GM18909 (cell line): ENCODE measurements around the gene FGF21.
A peak's percentile ranks its signal among the peaks of the same experiment; 100 is the strongest.
"Not testable (repeated sequence)": the region's sequence is repeated elsewhere in the genome, so short reads cannot be mapped to it uniquely, and the experiment has no call there.

ENCODE experiments used
- ATAC-seq: cut with Tn5 transposase; IDR thresholded peaks from one replicate; pipeline ENCODE4 v1.9.1; 2021; ENCODE audit warnings: mild to moderate bottlenecking; ENCODE audit not compliant: unreplicated experiment, poor library complexity

Gene FGF21

GRCh38 chr19:48755084-48755641 is at the start of gene FGF21:
FGF21 (plus strand) TSS chr19:48755524; CDS start chr19:48756237, 713 bp downstream.
- ATAC-seq, result no peak

GRCh38 chr19:48708471-48708870 is 46.9 kb upstream of the FGF21 start:
- ATAC-seq, result no peak

GRCh38 chr19:48711106-48711662 is 44.1 kb upstream of the FGF21 start:
- ATAC-seq, result no peak

GRCh38 chr19:48713041-48713863 is 42.1 kb upstream of the FGF21 start:
- ATAC-seq, result no peak

- peak; percentile 94 for ATAC-seq
These were observed 41.2 kb upstream of the FGF21 start for GRCh38 chr19:48713864-48714755.

- ATAC-seq, result no peak
These were observed 40.3 kb upstream of the FGF21 start for GRCh38 chr19:48714759-48715675.

GRCh38 chr19:48715681-48716171 is 39.6 kb upstream of the FGF21 start:
- ATAC-seq, result no peak

GRCh38 chr19:48716562-48717291 is 38.6 kb upstream of the FGF21 start:
- ATAC-seq, result no peak

GRCh38 chr19:48718106-48718505 is 37.2 kb upstream of the FGF21 start:
- not testable (repeated sequence) for ATAC-seq

GRCh38 chr19:48718711-48719231 is 36.6 kb upstream of the FGF21 start:
- ATAC-seq, result no peak

GRCh38 chr19:48719263-48720171 is 35.8 kb upstream of the FGF21 start, which contains the start of gene MAMSTR:
MAMSTR (minus strand) TSS chr19:48719725; CDS start chr19:48719031, 694 bp downstream.
- no peak for ATAC-seq

GRCh38 chr19:48720251-48720612 is 35.1 kb upstream of the FGF21 start:
- no peak for ATAC-seq

- ATAC-seq, result peak; percentile 83
These were observed 34.6 kb upstream of the FGF21 start for GRCh38 chr19:48720613-48721296.

GRCh38 chr19:48722196-48722708 is 33.1 kb upstream of the FGF21 start:
- ATAC-seq, result no peak

GRCh38 chr19:48724796-48725753 is 30.2 kb upstream of the FGF21 start:
- ATAC-seq, result no peak

- ATAC-seq, result no peak
These were observed 28.8 kb upstream of the FGF21 start for GRCh38 chr19:48726556-48726955.
